AG09309 (cell line): ENCODE results near the gene TMEM190.

Source experiments
- DNase-seq: peaks from one replicate; pipeline ENCODE4 v3.0.0-alpha.2; 2010; ENCODE audit warnings: low read depth
- H3K4me3 ChIP-seq: 2 replicates; pipeline ENCODE4 v1.5.1; 2011; ENCODE audit warnings: mild to moderate bottlenecking, low read depth, low read length, moderate library complexity; ENCODE audit not compliant: control insufficient read depth
- CTCF ChIP-seq: IDR thresholded peaks from 2 replicates; pipeline ENCODE4 v1.5.1; 2011; ENCODE audit warnings: mild to moderate bottlenecking, low read depth, low read length, inconsistent platforms; ENCODE audit not compliant: insufficient read depth, control insufficient read depth; ENCODE audit errors: missing control alignments

Gene TMEM190

GRCh38 chr19:55360902-55361301, 15.7 kb upstream of the TMEM190 start:
- DNase-seq, result no peak
- H3K4me3 ChIP-seq, result no peak overlapping the region
- TF ChIP-seq CTCF, result no peak

- no peak for TF ChIP-seq CTCF
- H3K4me3 ChIP-seq, result no peak overlapping the region
- no peak for DNase-seq
Observed at GRCh38 chr19:55362174-55362989, 14.2 kb upstream of the TMEM190 start.

GRCh38 chr19:55362990-55363716, 13.5 kb upstream of the TMEM190 start, which contains the start of gene GARIN5B:
TSS of gene GARIN5B (minus strand) at chr19:55363260. CDS start at chr19:55363066, 194 bp downstream.
- TF ChIP-seq CTCF, result no peak
- H3K4me3 ChIP-seq, result no peak within 1 kb of the TSS
- no peak for DNase-seq

GRCh38 chr19:55365245-55365644, 11.4 kb upstream of the TMEM190 start:
- DNase-seq, result no peak
- no peak overlapping the region for H3K4me3 ChIP-seq
- no peak for TF ChIP-seq CTCF

- no peak overlapping the region for H3K4me3 ChIP-seq
- TF ChIP-seq CTCF, result no peak
- DNase-seq, result no peak
Observed at GRCh38 chr19:55365964-55366363, 10.7 kb upstream of the TMEM190 start.

- DNase-seq, result no peak
- TF ChIP-seq CTCF, result no peak
- no peak overlapping the region for H3K4me3 ChIP-seq
Observed at GRCh38 chr19:55366790-55367189, 9.8 kb upstream of the TMEM190 start.
